Large intestine (tissue), 3 donors: ENCODE data around the gene SUV39H1. TPM values are rescaled to one million over a fixed set of nuclear protein-coding genes. Genes with fewer than 3 reads are reported as not detected.
"Not testable (repeated sequence)": the region's sequence is repeated elsewhere in the genome, so short reads cannot be mapped to it uniquely, and the experiment has no call there.

Experiments
- DNase-seq, 2 donors: peaks; one replicate each; pipeline versions ENCODE4 v3.0.0 to v3.0.0-alpha.2; 2013
- H3K27ac ChIP-seq: one replicate; pipeline ENCODE4 v1.5.1; 2013; ENCODE audit warnings: low read length
- H3K27me3 ChIP-seq: 2 replicates; pipeline ENCODE4 v1.6.1; 2013; ENCODE audit warnings: low read length; ENCODE audit not compliant: control insufficient read depth, insufficient read depth
- H3K36me3 ChIP-seq: 2 replicates; pipeline ENCODE4 v1.6.1; 2013; ENCODE audit warnings: low read length; ENCODE audit not compliant: control insufficient read depth, insufficient read depth
- H3K4me1 ChIP-seq: one replicate; pipeline ENCODE4 v1.6.1; 2013; ENCODE audit warnings: low read length; ENCODE audit not compliant: control insufficient read depth, insufficient read depth
- H3K4me3 ChIP-seq: one replicate; pipeline ENCODE4 v1.5.1; 2013; ENCODE audit warnings: low read length
- H3K9me3 ChIP-seq: one replicate; pipeline ENCODE4 v1.6.1; 2013; ENCODE audit warnings: mild to moderate bottlenecking, low read depth, low read length, moderate library complexity; ENCODE audit not compliant: control insufficient read depth
- WGBS: methylation state at CpG from one replicate; pipeline ENCODE4 v1.1.5; 2013; ENCODE audit warnings: low lambda C conversion rate; ENCODE audit not compliant: insufficient coverage; 5-methylcytosine and 5-hydroxymethylcytosine counted together
- polyA plus RNA-seq: library from polyadenylated mRNA; unstranded; fragments of 120-200 nt; gene quantifications from one replicate; pipeline ENCODE4 v1.2.1, GENCODE V29; 2013

SUV39H1 gene
- polyA plus RNA-seq, 1 donor: 4.7 TPM

- DNase-seq: no peak
Observed at GRCh38 chrX:48667509-48667908, 29.0 kb upstream of the SUV39H1 start.

GRCh38 chrX:48668187-48668586 lies 28.3 kb upstream of the SUV39H1 start:
- not testable (repeated sequence) for H3K9me3 ChIP-seq, DNase-seq, H3K4me1 ChIP-seq, H3K36me3 ChIP-seq, H3K27ac ChIP-seq, H3K4me3 ChIP-seq, H3K27me3 ChIP-seq
- no CpG with 5 or more reads among the region's 11 CpGs for WGBS

More at GRCh38 chrX:48667509-48667908, 29.0 kb upstream of the SUV39H1 start:
- Histone ChIP-seq H3K27me3 (no peaks in the 10 kb centered on the region), H3K4me3 (no peak overlapping the region), H3K4me1 (no peaks in the 10 kb centered on the region), H3K36me3 (no peaks in the 10 kb centered on the region), H3K27ac (no peak overlapping the region), H3K9me3 (no peaks in the 10 kb centered on the region)
- WGBS: no CpG with 5 or more reads among the region's 4 CpGs

GRCh38 chrX:48676106-48676892 lies 20.2 kb upstream of the SUV39H1 start:
- H3K27me3 ChIP-seq: no peaks in the 10 kb centered on the region
- peak overlapping the region; percentile 92 for H3K27ac ChIP-seq
- no CpG with 5 or more reads among the region's 67 CpGs for WGBS
- H3K9me3 ChIP-seq: no peaks in the 10 kb centered on the region
- H3K4me1 ChIP-seq: peaks cover 9% of the 10 kb centered on the region
- no peaks in the 10 kb centered on the region for H3K36me3 ChIP-seq
- H3K4me3 ChIP-seq: peak overlapping the region; percentile 74
- DNase-seq: peak; percentile 89 to 93

GRCh38 chrX:48676893-48677270 lies 19.7 kb upstream of the SUV39H1 start:
- WGBS: no CpG with 5 or more reads among the region's 9 CpGs
- Histone ChIP-seq H3K36me3 (no peaks in the 10 kb centered on the region), H3K27me3 (no peaks in the 10 kb centered on the region), H3K27ac (peak overlapping the region; percentile 92), H3K4me3 (peak overlapping the region; percentile 71), H3K9me3 (no peaks in the 10 kb centered on the region), H3K4me1 (peaks cover 9% of the 10 kb centered on the region)
- DNase-seq: no peak

GRCh38 chrX:48677516-48677915 lies 19.0 kb upstream of the SUV39H1 start:
- Histone ChIP-seq H3K4me1 (peaks cover 9% of the 10 kb centered on the region), H3K9me3 (no peaks in the 10 kb centered on the region), H3K27me3 (no peaks in the 10 kb centered on the region), H3K4me3 (peak overlapping the region; percentile 71), H3K36me3 (no peaks in the 10 kb centered on the region), H3K27ac (peak overlapping the region; percentile 92)
- WGBS: no CpG with 5 or more reads among the region's 10 CpGs
- DNase-seq: peak; percentile 51 to 74

GRCh38 chrX:48680467-48680866 lies 16.1 kb upstream of the SUV39H1 start:
- H3K36me3 ChIP-seq, DNase-seq, H3K27me3 ChIP-seq, H3K9me3 ChIP-seq, H3K4me3 ChIP-seq, H3K4me1 ChIP-seq, H3K27ac ChIP-seq: not testable (repeated sequence)
- WGBS: no CpG with 5 or more reads among the region's 2 CpGs

DNA sequence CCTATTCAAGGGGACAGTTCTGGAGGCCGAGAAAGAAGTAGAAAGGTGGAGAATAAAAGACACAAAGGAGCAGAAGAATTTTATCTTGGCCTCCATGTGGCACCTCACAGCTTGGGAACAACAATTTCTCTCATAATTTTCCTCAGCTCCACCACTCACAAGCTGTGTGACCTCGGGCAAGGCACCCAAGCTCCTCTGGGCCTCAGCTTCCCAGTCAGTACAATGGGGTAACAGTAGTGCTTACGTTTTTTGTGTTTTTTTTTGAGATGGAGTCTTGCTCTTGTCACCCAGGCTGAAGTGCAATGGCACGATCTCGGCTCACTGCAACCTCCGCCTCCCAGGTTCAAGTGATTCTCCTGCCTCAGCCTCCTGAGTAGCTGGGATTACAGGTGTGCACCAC lies 15.6 kb upstream of the SUV39H1 start:
- not testable (repeated sequence) for H3K27me3 ChIP-seq

DNA sequence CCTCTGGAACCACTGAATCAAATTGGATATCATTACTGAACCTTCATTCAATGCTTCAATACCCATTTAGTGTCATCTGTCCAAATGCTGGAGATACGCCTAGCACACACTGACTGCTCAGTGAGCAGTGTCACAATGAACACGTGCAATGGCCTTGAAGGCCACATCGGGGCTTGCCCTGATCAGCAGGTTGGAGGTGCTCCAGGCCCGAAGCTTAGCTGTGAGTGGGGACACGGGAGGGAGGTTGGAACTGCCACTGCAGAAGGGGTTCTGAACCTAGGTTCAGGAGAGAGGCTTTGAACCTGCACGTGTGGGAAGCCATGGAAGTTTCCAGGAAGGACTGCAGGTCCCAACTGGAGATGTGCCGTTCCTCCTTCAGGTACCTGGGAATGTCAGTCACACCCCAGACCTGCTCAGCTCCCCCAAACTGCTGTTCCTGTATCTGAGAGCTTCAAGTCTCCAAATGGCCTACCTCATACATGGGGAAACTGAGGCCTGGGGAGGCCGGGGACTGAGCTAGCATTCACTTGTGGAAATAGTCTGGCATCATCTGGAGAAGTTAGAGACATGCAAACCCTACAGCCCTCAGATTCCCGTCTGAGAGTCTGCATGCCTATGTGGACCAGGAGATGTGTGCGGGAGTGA lies 14.9 kb upstream of the SUV39H1 start:
- Histone ChIP-seq H3K27ac (no peak overlapping the region), H3K9me3 (no peaks in the 10 kb centered on the region)
- no CpG with 5 or more reads among the region's 10 CpGs for WGBS

More for the DNA sequence above, 15.6 kb upstream of the SUV39H1 start:
- not testable (repeated sequence) for H3K4me1 ChIP-seq, H3K9me3 ChIP-seq, DNase-seq, H3K36me3 ChIP-seq, H3K27ac ChIP-seq, H3K4me3 ChIP-seq
- no CpG with 5 or more reads among the region's 6 CpGs for WGBS

GRCh38 chrX:48682795-48683194 lies 13.7 kb upstream of the SUV39H1 start:
- H3K27ac ChIP-seq: not testable (repeated sequence)
- WGBS: 100% methylated on average over 3 of the region's 12 CpGs

More for the DNA sequence above, 14.9 kb upstream of the SUV39H1 start:
- no peaks in the 10 kb centered on the region for H3K27me3 ChIP-seq
- no peak overlapping the region for H3K4me3 ChIP-seq
- DNase-seq: no peak
- H3K36me3 ChIP-seq: no peaks in the 10 kb centered on the region
- H3K4me1 ChIP-seq: peaks cover 9% of the 10 kb centered on the region

DNA sequence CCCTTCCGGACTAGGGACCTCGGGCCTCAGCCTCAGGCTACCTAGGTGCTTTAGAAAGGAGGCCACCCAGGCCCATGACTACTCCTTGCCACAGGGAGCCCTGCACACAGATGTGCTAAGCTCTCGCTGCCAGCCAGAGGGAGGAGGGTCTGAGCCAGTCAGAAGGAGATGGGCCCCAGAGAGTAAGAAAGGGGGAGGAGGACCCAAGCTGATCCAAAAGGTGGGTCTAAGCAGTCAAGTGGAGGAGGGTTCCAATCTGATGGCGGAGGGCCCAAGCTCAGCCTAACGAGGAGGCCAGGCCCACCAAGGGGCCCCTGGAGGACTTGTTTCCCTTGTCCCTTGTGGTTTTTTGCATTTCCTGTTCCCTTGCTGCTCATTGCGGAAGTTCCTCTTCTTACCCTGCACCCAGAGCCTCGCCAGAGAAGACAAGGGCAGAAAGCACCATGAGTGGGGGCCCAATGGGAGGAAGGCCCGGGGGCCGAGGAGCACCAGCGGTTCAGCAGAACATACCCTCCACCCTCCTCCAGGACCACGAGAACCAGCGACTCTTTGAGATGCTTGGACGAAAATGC lies 13.0 kb upstream of the SUV39H1 start, which contains the start of gene WAS:
Gene WAS, plus strand, starts transcription at position 389 of the 572 bp plus-strand sequence. Its CDS starts 55 bp downstream, at position 444.
- Histone ChIP-seq H3K4me1 (peaks cover 2% of the 10 kb centered on the region), H3K27ac (no peak within 1 kb of the TSS), H3K27me3 (no peaks in the 10 kb centered on the region), H3K9me3 (no peaks in the 10 kb centered on the region), H3K4me3 (peak within 1 kb of the TSS; percentile 16), H3K36me3 (no peaks in the 10 kb centered on the region)
- WGBS: no CpG with 5 or more reads among the region's 13 CpGs
- DNase-seq: peak in 1 of 2 donors; percentile 2

More at GRCh38 chrX:48682795-48683194, 13.7 kb upstream of the SUV39H1 start:
- DNase-seq, H3K27me3 ChIP-seq, H3K9me3 ChIP-seq, H3K36me3 ChIP-seq, H3K4me3 ChIP-seq, H3K4me1 ChIP-seq: not testable (repeated sequence)
